NCI-H1436 (cell line): ENCODE data around the gene MYO15B.

Experiments
- DNase-seq: peaks from one replicate; lab custom pipeline; 2025; lab: John Stamatoyannopoulos, UW

MYO15B gene

GRCh38 chr17:75639327-75639726 is 51.7 kb downstream of the MYO15B start:
- DNase-seq = no peak

DNA sequence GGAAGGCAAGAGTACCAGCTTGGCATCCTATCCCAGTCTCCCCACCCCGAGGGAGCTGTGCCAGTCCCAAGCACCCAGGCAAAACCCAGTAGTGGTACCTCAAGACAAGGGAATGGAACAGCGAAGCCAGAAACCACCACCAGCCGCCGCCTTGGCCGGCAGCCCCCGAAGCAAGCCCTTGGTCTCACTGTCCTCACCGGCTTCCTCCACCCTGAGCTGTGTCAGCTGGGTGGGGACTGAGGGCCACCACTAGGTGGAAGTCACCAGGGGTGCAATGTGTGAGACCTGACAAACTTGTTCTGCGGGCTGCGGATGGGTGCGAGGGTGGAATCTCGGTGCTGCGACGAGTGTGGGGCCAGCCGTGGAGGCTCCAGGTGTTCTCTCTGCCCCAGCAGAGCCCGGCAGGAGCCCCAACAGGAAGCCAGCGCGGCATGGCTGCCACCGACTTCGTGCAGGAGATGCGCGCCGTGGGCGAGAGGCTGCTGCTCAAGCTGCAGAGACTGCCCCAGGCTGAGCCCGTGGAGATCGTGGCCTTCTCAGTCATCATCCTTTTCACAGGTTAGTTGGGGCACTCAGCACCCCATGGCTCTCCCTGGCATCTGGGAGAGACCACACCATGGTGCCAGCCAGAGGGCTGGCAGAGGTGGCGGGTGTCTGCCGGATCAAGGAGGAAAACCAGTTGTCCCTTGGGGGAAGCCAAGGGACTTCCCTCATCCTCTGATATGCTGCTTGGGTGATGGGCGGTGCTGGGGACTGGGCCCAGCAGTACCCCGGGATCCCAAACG is 52.4 kb downstream of the MYO15B start:
- no peak for DNase-seq

GRCh38 chr17:75640556-75641119 is 53.0 kb downstream of the MYO15B start:
- no peak for DNase-seq

GRCh38 chr17:75641343-75641742 is 53.7 kb downstream of the MYO15B start:
- no peak for DNase-seq

DNA sequence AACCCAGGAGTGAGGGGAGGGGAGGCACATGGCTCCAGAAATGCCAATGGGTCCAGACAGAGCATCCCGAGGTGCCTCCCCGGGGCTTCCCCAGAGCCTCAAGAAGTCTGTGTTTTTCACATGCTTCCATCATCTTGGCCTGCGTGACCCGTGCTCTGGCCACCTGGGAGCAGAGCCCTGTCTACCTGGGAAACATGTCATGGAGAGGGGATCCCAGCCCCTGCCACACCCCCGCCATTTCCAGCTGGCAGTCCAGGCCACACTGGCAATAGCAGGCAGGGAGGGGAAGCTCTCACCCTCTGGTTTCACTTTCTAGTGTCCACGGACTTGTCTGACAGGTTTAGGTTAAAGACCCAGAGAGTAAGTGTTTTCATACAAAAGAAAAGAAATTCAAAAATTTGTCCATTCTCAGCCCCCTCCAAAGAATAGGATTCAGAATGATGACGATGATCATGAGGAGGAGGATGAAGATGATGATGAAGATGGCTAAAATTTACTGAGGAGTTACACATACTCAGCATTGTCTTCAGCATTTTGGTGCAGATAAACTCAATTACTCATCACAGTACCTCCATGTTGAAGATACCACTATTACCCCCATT is 54.7 kb downstream of the MYO15B start:
- no peak for DNase-seq

DNA sequence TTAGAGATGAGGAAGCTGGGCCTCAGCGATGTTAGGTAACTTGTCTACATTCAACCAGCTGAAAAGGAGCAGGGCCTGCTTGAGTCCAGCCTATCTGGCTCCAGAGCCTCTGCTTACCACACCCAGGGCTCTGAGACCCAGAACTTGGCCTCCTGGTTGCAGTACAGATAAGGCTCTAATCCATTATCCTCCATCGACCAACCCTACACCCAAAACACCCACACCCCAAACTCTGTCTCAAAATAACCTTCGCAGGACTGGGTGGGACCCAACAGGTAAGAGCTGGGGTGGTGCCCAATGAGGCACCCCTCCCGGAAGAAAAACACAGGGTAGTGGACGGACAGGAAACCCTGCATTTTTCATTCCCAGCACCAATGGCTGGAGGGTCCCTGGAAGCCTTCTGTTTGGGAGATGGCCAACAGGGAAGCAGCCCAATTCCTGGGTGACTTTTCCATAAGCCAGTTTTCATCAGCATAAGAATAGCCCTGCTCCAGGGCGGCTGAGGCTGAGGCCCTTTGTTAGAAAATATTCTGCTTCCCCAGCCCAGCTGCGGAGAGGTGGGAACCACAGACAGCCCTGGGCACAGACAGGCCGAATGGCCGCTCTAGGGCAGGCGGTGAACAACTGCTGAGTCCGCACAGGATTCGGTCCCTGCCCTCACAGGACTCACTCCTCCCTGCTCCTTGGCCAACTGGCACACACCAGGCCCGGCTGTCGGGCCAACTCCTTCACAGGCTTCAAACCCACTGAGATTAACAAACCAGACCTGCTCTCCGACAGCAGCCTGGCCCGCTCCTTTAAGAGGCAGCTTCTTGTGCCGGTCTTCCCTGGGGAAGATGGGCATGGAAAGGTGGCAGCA is 55.4 kb downstream of the MYO15B start:
- no peak for DNase-seq

GRCh38 chr17:75643643-75644017 is 56.0 kb downstream of the MYO15B start:
- no peak for DNase-seq

DNA sequence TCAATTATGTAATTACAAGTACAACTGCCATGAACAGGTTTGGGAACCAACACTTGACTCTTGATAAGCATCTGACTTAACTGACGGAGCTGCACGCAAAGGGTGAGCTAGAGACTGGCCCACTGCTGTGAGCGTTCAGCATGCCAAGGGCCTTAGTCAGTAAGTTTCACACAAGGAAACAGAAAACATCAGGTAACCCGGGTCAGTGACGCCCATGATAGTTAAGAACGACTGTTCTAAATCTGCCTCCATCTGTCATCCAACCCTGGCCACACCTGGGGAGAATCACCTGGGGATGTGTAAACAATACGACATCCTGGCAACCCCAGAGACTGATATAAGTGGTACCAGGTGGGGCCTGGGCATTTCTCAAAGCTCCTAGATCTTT is 57.9 kb downstream of the MYO15B start:
- no peak for DNase-seq

DNA sequence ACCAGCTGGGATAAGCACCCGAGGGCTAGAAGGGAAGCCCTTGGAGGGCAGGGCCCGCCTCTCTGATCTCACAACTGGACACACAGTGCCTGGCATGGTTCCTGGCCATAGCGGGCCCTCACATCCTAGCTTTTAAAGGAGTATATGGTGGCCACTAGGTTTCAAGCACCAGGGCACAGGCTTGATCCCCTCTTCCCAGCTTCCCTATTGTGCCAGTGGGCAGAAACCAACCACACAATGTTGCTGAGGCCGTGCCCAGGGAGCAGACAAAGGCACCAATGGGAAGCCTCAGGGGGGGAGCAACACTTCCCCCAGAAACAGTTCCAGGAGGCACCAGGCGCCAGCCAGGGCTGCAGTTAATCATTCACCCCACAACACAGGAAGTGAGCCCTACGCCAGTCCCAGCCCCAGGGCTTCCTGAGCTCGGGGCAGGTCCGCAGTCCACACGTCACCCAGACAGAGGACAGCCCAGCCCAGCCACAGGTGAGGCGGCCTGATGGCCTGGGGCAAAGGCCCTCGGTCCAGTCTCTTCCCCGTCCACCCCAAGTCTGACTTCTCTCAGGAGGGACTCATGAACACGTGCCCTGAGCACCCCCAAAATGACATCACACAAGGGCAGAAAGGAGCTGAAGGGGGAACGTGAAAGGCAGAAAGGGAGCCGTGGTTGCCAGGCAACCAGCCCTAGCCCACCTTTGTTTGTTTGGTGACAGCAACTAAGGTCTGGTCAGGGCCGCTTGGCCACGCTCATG is 58.5 kb downstream of the MYO15B start:
- no peak for DNase-seq

- DNase-seq = no peak
Observed at GRCh38 chr17:75646638-75646992, 59.0 kb downstream of the MYO15B start.

GRCh38 chr17:75647061-75647460 is 59.5 kb downstream of the MYO15B start:
- no peak for DNase-seq

DNA sequence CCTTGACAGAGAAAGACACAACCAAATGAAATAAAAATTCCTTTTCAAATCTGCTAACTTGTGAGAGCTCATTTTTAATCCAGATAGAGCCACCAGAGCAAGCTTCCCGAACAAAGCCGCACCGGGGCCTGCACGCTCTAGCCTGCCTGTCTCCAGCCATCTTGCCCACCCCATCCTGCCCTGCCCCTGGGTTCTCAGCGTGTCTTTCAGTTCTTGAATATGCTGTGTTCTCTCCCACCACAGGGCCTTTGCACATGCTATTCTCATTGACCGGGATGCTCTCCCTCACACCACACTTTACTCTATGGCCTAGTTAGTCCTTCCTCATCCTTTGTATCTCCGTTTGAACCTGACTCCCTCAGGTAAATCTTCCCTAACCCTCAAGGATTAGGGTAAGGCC is 60.3 kb downstream of the MYO15B start:
- no peak for DNase-seq

DNA sequence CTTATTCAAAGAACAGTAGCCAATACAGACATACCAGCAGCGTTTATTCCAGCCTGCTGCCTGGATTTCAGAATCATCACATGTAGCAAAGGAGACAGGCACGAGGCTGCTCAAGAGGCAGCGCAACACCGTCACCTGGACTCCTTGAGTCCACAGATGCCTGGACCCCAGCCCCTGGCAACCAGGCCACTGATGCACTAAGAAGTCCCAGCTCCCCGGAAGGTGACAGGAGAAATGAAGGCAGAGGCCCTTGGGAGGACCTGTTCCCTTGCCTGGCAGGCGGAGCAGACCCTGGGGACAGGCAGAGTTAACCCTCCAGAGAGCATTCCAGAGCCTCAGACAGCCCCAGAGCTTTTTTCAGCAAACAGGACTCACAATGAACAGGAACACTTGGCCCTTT is 62.1 kb downstream of the MYO15B start:
- DNase-seq = no peak

GRCh38 chr17:75650874-75651273 is 63.3 kb downstream of the MYO15B start:
- no peak for DNase-seq

GRCh38 chr17:75652341-75652740 is 64.7 kb downstream of the MYO15B start:
- DNase-seq = no peak

DNA sequence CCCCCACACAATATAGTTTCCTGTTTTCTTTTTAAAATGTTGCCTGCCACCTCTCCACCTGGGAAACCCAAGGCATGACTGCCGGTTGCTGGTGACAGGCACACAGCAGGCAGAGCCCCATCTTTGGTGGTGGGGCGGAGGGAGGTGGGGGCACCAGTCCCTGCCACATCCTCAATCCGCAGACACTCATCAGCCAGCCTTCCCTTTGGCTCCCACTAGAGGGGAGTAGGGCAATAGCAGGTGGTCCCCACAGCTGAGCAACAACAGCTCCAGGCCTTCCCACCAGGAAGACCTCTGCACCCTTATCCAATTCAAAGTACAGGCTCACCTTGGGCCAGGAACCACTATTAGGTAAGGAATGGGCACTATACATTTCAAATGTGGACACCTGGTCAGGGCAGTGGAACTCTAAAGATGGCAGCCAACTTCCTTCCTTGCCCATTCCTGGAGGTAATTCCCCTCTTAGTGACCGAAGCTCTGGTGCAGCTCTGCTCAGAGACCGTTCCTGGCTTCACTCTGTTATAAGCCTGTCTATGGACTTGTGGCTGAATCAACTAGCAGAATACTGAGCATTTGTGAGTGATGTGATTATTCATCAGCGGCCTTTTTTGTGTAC is 65.4 kb downstream of the MYO15B start:
- peak; percentile 35 for DNase-seq

- DNase-seq = no peak
Observed at GRCh38 chr17:75654176-75654575, 66.6 kb downstream of the MYO15B start.

GRCh38 chr17:75658237-75658636 is 70.6 kb downstream of the MYO15B start:
- no peak for DNase-seq

- no peak for DNase-seq
Observed at GRCh38 chr17:75661531-75661930, 73.9 kb downstream of the MYO15B start.

DNA sequence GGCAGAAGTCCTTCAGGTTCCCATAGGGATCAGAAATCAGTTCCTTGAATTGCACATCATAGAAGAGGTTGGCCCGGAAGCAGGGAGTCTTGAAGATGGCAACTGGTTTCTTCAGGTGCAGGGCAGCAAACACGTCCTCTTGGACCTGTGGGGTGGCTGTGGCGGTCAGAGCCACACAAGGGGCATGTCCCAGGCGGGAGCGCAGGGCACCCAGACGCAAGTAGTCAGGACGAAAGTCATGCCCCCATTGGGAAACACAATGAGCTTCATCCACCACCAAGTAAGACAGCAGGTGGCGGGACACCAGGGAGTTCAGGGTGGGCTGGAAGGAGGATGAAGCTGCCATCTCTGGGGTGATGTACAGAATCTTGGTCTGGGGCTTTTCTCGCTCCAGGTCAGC is 74.9 kb downstream of the MYO15B start:
- no peak for DNase-seq

DNA sequence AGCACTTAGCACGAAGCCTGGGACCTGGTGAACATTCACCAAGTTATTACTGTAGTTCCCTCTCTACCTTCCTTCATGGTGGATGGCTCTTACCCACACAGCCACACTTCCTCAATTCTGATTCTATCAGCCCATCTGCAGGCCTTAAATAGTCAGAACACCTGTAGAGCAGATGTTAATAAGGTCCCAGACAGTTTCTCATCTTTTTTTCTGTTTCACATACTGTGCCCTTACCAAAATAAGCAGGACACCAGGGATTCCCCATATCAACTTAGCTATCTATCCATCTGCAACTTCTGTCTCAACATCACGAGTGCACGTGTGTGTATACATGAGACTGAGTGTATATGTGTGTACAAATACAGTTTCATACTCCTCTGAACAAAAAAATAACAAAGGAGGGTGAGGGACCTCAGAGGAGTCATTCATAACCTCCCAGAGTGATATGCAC is 76.5 kb downstream of the MYO15B start:
- no peak for DNase-seq
